Keratinocyte (primary cell): ENCODE results near the gene ZMYM5.
"Not testable (repeated sequence)": the region's sequence is repeated elsewhere in the genome, so short reads cannot be mapped to it uniquely, and the experiment has no call there.

Experiments used
- EZH2 ChIP-seq: IDR thresholded peaks from one replicate; pipeline ENCODE4 v1.6.1; 2012; ENCODE audit warnings: inconsistent platforms, mild to moderate bottlenecking, low read length, moderate library complexity
- TF ChIP-seq, protein P1 (sequence below), 3 experiments: IDR thresholded peaks in 1 of 3; conservative IDR thresholded peaks in 1 of 3; optimal IDR thresholded peaks in 1 of 3; 2 replicates in 2 of 3; 3 replicates in 1 of 3; pipeline versions ENCODE3 to v1.5.1; 2011; ENCODE audit warnings: low read length in 3 of 3, mild to moderate bottlenecking in 3 of 3, moderate library complexity in 2 of 3, control low read depth in 1 of 3, inconsistent platforms in 1 of 3; ENCODE audit not compliant: insufficient read depth in 2 of 3; ENCODE audit errors: extremely low read depth in 1 of 3

DNA sequence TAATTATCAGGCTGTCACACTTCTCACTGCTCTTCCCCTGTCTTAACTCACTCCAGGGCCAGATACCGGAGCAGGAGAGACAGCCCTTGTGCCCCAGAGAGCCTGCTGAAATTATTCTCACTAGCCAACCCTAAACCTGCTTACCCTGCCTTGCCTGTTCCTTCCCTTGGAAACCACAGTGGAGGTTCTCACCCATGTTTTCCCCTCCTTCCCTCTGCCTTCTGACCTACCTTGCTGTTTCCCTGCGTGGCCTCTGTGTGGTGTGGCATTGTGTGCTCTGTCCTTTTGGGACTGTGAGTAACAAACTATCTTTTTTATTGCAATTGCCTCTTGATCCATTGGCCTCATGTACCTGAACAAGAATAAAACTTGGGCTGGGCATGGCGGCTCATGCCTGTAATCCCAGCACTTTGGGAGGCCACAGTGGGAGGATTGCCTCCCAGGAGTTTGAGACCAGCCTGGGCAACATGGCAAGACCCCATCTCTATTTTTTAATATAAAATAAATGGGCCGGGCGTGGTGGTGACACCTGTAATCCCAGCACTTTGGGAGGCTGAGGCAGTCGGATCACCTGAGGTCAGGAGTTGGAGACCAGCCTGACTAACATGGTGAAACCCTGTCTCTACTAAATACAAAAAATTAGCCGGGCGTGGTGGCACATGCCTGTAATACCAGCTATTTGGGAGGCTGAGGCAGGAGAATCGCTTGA lies 42.2 kb upstream of the ZMYM5 start:
- TF ChIP-seq EZH2: not testable (repeated sequence)
- TF ChIP-seq, protein P1, sequence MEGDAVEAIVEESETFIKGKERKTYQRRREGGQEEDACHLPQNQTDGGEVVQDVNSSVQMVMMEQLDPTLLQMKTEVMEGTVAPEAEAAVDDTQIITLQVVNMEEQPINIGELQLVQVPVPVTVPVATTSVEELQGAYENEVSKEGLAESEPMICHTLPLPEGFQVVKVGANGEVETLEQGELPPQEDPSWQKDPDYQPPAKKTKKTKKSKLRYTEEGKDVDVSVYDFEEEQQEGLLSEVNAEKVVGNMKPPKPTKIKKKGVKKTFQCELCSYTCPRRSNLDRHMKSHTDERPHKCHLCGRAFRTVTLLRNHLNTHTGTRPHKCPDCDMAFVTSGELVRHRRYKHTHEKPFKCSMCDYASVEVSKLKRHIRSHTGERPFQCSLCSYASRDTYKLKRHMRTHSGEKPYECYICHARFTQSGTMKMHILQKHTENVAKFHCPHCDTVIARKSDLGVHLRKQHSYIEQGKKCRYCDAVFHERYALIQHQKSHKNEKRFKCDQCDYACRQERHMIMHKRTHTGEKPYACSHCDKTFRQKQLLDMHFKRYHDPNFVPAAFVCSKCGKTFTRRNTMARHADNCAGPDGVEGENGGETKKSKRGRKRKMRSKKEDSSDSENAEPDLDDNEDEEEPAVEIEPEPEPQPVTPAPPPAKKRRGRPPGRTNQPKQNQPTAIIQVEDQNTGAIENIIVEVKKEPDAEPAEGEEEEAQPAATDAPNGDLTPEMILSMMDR (optimal IDR thresholded peaks at IDR 0.05 in 1 of 3, IDR thresholded peaks at IDR 0.05 in 1 of 3, conservative IDR thresholded peaks at IDR 0.05 in 1 of 3; ENCODE audit: extremely low read depth in 1 of 3, insufficient read depth in 2 of 3, low read length in 3 of 3): not testable (repeated sequence)
